Heart left ventricle (tissue), 13 donors: ENCODE measurements around the gene MYOZ2.

ENCODE experiments used
- CTCF ChIP-seq, 12 donors: fragments of 200-600 bp; sonication (generic) in 4 of 12; IDR thresholded peaks; one replicate each; pipeline versions ENCODE4 v1.5.0 to v1.8.0; 2018 to 2022; ENCODE audit warnings: antibody characterized with exemption in 12 of 12, mild to moderate bottlenecking in 5 of 12
- POLR2A ChIP-seq, 2 donors: fragments of 450-650 bp; IDR thresholded peaks; one replicate each; pipeline ENCODE4 v1.6.1; 2017; ENCODE audit warnings: antibody characterized with exemption in 2 of 2, mild to moderate bottlenecking in 2 of 2, moderate library complexity in 2 of 2
- donor health status: ischemic (EF 13 %, LVEDD 7.1; RV severe dilation, severe dysfunction).
- donor health status: DM: no; HTN: yes; CAD: no.
- donor health status: DM: no; HTN: no; CAD: no.
- donor health status: ischemic (EF 25% LVEDD 6.9; RV normal size, moderate dysfunction).
- donor health status: ischemic (EF 25% LVEDD 5.7; RV mildly dilated, moderate dysfunction).
- donor health status: ischemic (EF 35%, LVEDD 5.7; RV mildly dilated, moderate dysfunction).
- donor health status: nonischemic (EF 11% LVEDD 7.7; RV severe dilation, severe dysfunction).
- donor health status: DM: yes; HTN: yes; CAD: no.
- donor health status: PGD.
- donor health status: ischemic (EF 29% LVEDD 5.4; RV normal size, mild dysfunction).
- donor health status: nonischemic (EF 23%, LVEDD 6.1; RV moderate dilation, normal function).

DNA sequence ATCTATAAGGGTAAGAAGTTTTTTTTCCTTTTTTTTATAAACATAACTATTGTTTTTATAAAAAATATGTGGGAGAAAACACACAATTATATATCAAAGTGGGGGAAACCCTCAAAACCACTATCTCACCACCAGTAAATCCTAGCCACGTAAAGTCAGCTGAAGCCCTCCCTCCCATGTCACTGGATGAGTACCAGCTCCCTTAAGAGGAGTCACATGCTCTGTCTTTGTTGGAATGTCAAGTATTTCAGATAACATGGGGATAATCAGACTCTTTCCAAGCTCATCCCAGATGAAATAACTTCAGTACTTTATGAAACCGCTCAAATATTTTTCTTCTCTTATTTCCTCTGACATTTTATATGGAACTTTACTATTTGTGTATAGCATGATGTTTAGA, 2.4 kb downstream of the MYOZ2 start:
- TF ChIP-seq CTCF (IDR thresholded peaks at IDR 0.05) = no peak
- TF ChIP-seq POLR2A (IDR thresholded peaks at IDR 0.05) = no peak
